GM12872 (cell line): ENCODE results near the gene YEATS2.

ENCODE experiments used
- CTCF ChIP-seq: IDR thresholded peaks from 3 replicates; pipeline ENCODE4 v1.5.1; 2011; ENCODE audit warnings: low read depth, mild to moderate bottlenecking, low read length, moderate library complexity; ENCODE audit not compliant: insufficient read depth

Gene YEATS2

GRCh38 chr3:183698756-183699155 is 1.2 kb downstream of the YEATS2 start:
- no peak for TF ChIP-seq CTCF

- no peak for TF ChIP-seq CTCF
Measured at GRCh38 chr3:183699238-183699947, 1.8 kb downstream of the YEATS2 start.

GRCh38 chr3:183701744-183702143 is 4.1 kb downstream of the YEATS2 start:
- TF ChIP-seq CTCF, result no peak

GRCh38 chr3:183710231-183710630 is 12.6 kb downstream of the YEATS2 start:
- TF ChIP-seq CTCF, result no peak

GRCh38 chr3:183711516-183711915 is 13.9 kb downstream of the YEATS2 start:
- TF ChIP-seq CTCF, result no peak

GRCh38 chr3:183714622-183715021 is 17.0 kb downstream of the YEATS2 start:
- TF ChIP-seq CTCF, result no peak

- no peak for TF ChIP-seq CTCF
Measured at GRCh38 chr3:183718012-183718411, 20.4 kb downstream of the YEATS2 start.
